Mesenchymal stem cell (in vitro differentiated cells and primary cell): Measurements from ENCODE around the gene SLC5A12.

ENCODE experiments used
- DNase-seq: peaks from one replicate; pipeline ENCODE4 v3.0.0-alpha.2; 2013
- H2AFZ ChIP-seq: one replicate; pipeline ENCODE4 v1.6.1; 2013; ENCODE audit warnings: low read depth, mild to moderate bottlenecking, control low read depth, inconsistent platforms, low read length, moderate library complexity
- H2AK5ac ChIP-seq: 2 replicates; pipeline ENCODE4 v1.6.1; 2013; ENCODE audit warnings: low read length, moderate library complexity, mild to moderate bottlenecking, inconsistent platforms; ENCODE audit not compliant: severe bottlenecking
- H2BK120ac ChIP-seq: one replicate; pipeline ENCODE4 v1.6.1; 2013; ENCODE audit warnings: low read depth, mild to moderate bottlenecking, inconsistent platforms, low read length, moderate library complexity
- H2BK12ac ChIP-seq, 2 experiments: one replicate each; pipeline ENCODE4 v1.6.1; 2013; ENCODE audit warnings: inconsistent platforms in 2 of 2, low read length in 2 of 2, mild to moderate bottlenecking in 2 of 2, moderate library complexity in 2 of 2, control low read depth in 1 of 2
- H2BK15ac ChIP-seq: one replicate; pipeline ENCODE4 v1.6.1; 2013; ENCODE audit warnings: mild to moderate bottlenecking, low read depth, inconsistent platforms; ENCODE audit not compliant: poor library complexity, severe bottlenecking
- H2BK5ac ChIP-seq: 2 replicates; pipeline ENCODE4 v1.6.1; 2013; ENCODE audit warnings: low read depth, mild to moderate bottlenecking, low read length, control low read depth, inconsistent platforms; ENCODE audit not compliant: poor library complexity, severe bottlenecking
- H3K14ac ChIP-seq, 2 experiments: one replicate each; pipeline ENCODE4 v1.6.1; 2013; ENCODE audit warnings: inconsistent platforms in 2 of 2, low read length in 2 of 2, control low read depth in 1 of 2, mild to moderate bottlenecking in 1 of 2, moderate library complexity in 1 of 2
- H3K18ac ChIP-seq, 2 experiments: one replicate each; pipeline ENCODE4 v1.6.1; 2013; ENCODE audit warnings: inconsistent platforms in 2 of 2, low read length in 2 of 2, control low read depth in 1 of 2, low read depth in 1 of 2, mild to moderate bottlenecking in 1 of 2
- H3K23ac ChIP-seq, 2 experiments: one replicate each; pipeline ENCODE4 v1.6.1; 2013; ENCODE audit warnings: inconsistent platforms in 2 of 2, low read length in 2 of 2, mild to moderate bottlenecking in 2 of 2, moderate library complexity in 2 of 2, control low read depth in 1 of 2
- H3K27ac ChIP-seq: 2 replicates; pipeline ENCODE4 v1.5.1; 2013; ENCODE audit warnings: mild to moderate bottlenecking, moderate library complexity, low read length, control low read depth, inconsistent platforms; ENCODE audit not compliant: poor library complexity, severe bottlenecking
- H3K27me3 ChIP-seq, 2 experiments: 2 replicates each; pipeline versions ENCODE4 v1.6.1 to v1.7.0; 2013; ENCODE audit warnings: low read length in 2 of 2, mild to moderate bottlenecking in 2 of 2, moderate library complexity in 2 of 2, control low read depth in 1 of 2, inconsistent platforms in 1 of 2; ENCODE audit not compliant: control insufficient read depth in 1 of 2, insufficient read depth in 1 of 2
- H3K36me3 ChIP-seq, 2 experiments: 2 replicates each; pipeline versions ENCODE4 v1.6.1 to v1.7.0; 2013; ENCODE audit warnings: low read length in 2 of 2, control low read depth in 1 of 2, inconsistent platforms in 1 of 2, low read depth in 1 of 2, mild to moderate bottlenecking in 1 of 2; ENCODE audit not compliant: insufficient read depth in 2 of 2, control insufficient read depth in 1 of 2
- H3K4ac ChIP-seq, 2 experiments: one replicate each; pipeline ENCODE4 v1.6.1; 2013; ENCODE audit warnings: inconsistent platforms in 2 of 2, low read length in 2 of 2, mild to moderate bottlenecking in 2 of 2, moderate library complexity in 2 of 2, control low read depth in 1 of 2, low read depth in 1 of 2
- H3K4me1 ChIP-seq: 2 replicates; pipeline ENCODE4 v1.6.1; 2013; ENCODE audit warnings: low read depth, low read length, control low read depth; ENCODE audit not compliant: control insufficient read depth, insufficient read depth
- H3K4me2 ChIP-seq: 2 replicates; pipeline ENCODE4 v1.6.1; 2013; ENCODE audit warnings: low read length, mild to moderate bottlenecking, inconsistent platforms; ENCODE audit not compliant: poor library complexity, severe bottlenecking
- H3K4me3 ChIP-seq, 2 experiments: 2 replicates each; pipeline versions ENCODE4 v1.5.1 to v1.7.0; 2013; ENCODE audit warnings: low read length in 2 of 2, mild to moderate bottlenecking in 2 of 2, control low read depth in 1 of 2, low read depth in 1 of 2; ENCODE audit not compliant: insufficient read depth in 1 of 2
- H3K79me1 ChIP-seq: replicated peaks from 2 replicates; pipeline ENCODE4 v1.6.1; 2013; ENCODE audit warnings: mild to moderate bottlenecking, control low read depth, low read length, inconsistent platforms; ENCODE audit not compliant: poor library complexity, severe bottlenecking
- H3K9ac ChIP-seq: 2 replicates; pipeline ENCODE4 v1.7.0; 2013; ENCODE audit warnings: mild to moderate bottlenecking, low read length, moderate library complexity
- H3K9me3 ChIP-seq: 2 replicates; pipeline ENCODE4 v1.7.0; 2013; ENCODE audit warnings: mild to moderate bottlenecking, low read length; ENCODE audit not compliant: control insufficient read depth
- H4K8ac ChIP-seq: one replicate; pipeline ENCODE4 v1.6.1; 2013; ENCODE audit warnings: inconsistent platforms, mild to moderate bottlenecking, low read length, moderate library complexity
- H4K91ac ChIP-seq: one replicate; pipeline ENCODE4 v1.6.1; 2013; ENCODE audit warnings: mild to moderate bottlenecking, low read length, inconsistent platforms
- WGBS: methylation state at CpG from one replicate; pipeline ENCODE4 v1.1.7; 2013; ENCODE audit warnings: mixed read lengths; 5-methylcytosine and 5-hydroxymethylcytosine counted together

The SLC5A12 gene

GRCh38 chr11:26706181-26706580 lies 15.7 kb downstream of the SLC5A12 start:
- Histone ChIP-seq H3K23ac (no peak overlapping the region), H4K91ac (no peak overlapping the region), H3K36me3 (no peaks in the 10 kb centered on the region), H3K4me2 (no peak overlapping the region), H3K27me3 (no peaks in the 10 kb centered on the region), H4K8ac (no peak overlapping the region), H3K27ac (no peak overlapping the region), H2BK12ac (no peak overlapping the region), H3K4me1 (no peaks in the 10 kb centered on the region), H2BK5ac (no peak overlapping the region), H2AFZ (no peak overlapping the region), H3K4ac (no peak overlapping the region), H3K14ac (no peak overlapping the region), H3K4me3 (no peak overlapping the region), H3K79me1 (no peaks in the 10 kb centered on the region), H3K18ac (no peak overlapping the region), H2BK15ac (no peak overlapping the region), H2BK120ac (no peak overlapping the region), H3K9ac (no peak overlapping the region), H3K9me3 (no peaks in the 10 kb centered on the region), H2AK5ac (no peak overlapping the region)
- DNase-seq, result no peak
- WGBS, result 92% methylated on average over 1 of the region's 1 CpG

- Histone ChIP-seq H4K91ac (no peak overlapping the region), H3K4me1 (no peaks in the 10 kb centered on the region), H3K4me3 (no peak overlapping the region), H3K4me2 (no peak overlapping the region), H2BK12ac (no peak overlapping the region), H3K9ac (no peak overlapping the region), H2BK15ac (no peak overlapping the region), H3K14ac (no peak overlapping the region), H2AK5ac (no peak overlapping the region), H3K27ac (no peak overlapping the region), H3K9me3 (no peaks in the 10 kb centered on the region), H3K18ac (no peak overlapping the region), H2AFZ (no peak overlapping the region), H3K4ac (no peak overlapping the region), H3K36me3 (no peaks in the 10 kb centered on the region), H2BK120ac (no peak overlapping the region), H3K27me3 (no peaks in the 10 kb centered on the region), H3K79me1 (no peaks in the 10 kb centered on the region), H4K8ac (no peak overlapping the region), H2BK5ac (no peak overlapping the region), H3K23ac (no peak overlapping the region)
- WGBS, result 85% methylated on average over 1 of the region's 1 CpG
- DNase-seq, result peak; percentile 23
These were observed 17.6 kb downstream of the SLC5A12 start for GRCh38 chr11:26704249-26704648.

GRCh38 chr11:26703411-26704191 lies 18.3 kb downstream of the SLC5A12 start:
- H3K4me1 ChIP-seq, result no peaks in the 10 kb centered on the region
- no peak overlapping the region for H3K18ac ChIP-seq
- no peaks in the 10 kb centered on the region for H3K79me1 ChIP-seq
- no peaks in the 10 kb centered on the region for H3K36me3 ChIP-seq
- H2AK5ac ChIP-seq, result no peak overlapping the region
- H3K27me3 ChIP-seq, result no peaks in the 10 kb centered on the region
- no peak overlapping the region for H3K27ac ChIP-seq
- no peak overlapping the region for H2BK15ac ChIP-seq
- no peak overlapping the region for H2BK12ac ChIP-seq
- no peak overlapping the region for H3K4me2 ChIP-seq
- H3K4ac ChIP-seq, result no peak overlapping the region
- no peak overlapping the region for H3K14ac ChIP-seq
- H3K23ac ChIP-seq, result no peak overlapping the region
- no peak overlapping the region for H3K9ac ChIP-seq
- no peak overlapping the region for H2AFZ ChIP-seq
- no peak overlapping the region for H2BK5ac ChIP-seq
- no peaks in the 10 kb centered on the region for H3K9me3 ChIP-seq
- no peak overlapping the region for H2BK120ac ChIP-seq
- WGBS, result 80% methylated on average over 5 of the region's 5 CpGs
- DNase-seq, result peak; percentile 41
- H4K8ac ChIP-seq, result no peak overlapping the region
- H3K4me3 ChIP-seq, result no peak overlapping the region
- no peak overlapping the region for H4K91ac ChIP-seq

- Histone ChIP-seq H3K4me1 (no peaks in the 10 kb centered on the region), H4K8ac (no peak overlapping the region), H3K27me3 (no peaks in the 10 kb centered on the region), H2AK5ac (no peak overlapping the region), H3K4ac (no peak overlapping the region), H2BK120ac (no peak overlapping the region), H3K27ac (no peak overlapping the region), H2AFZ (no peak overlapping the region), H3K79me1 (no peaks in the 10 kb centered on the region), H3K9me3 (no peaks in the 10 kb centered on the region), H3K4me2 (no peak overlapping the region), H3K9ac (no peak overlapping the region), H3K18ac (no peak overlapping the region), H3K14ac (no peak overlapping the region), H2BK12ac (no peak overlapping the region), H2BK5ac (no peak overlapping the region), H2BK15ac (no peak overlapping the region), H3K36me3 (no peaks in the 10 kb centered on the region), H3K4me3 (no peak overlapping the region), H4K91ac (no peak overlapping the region), H3K23ac (no peak overlapping the region)
- DNase-seq, result peak; percentile 14
These were observed 19.5 kb downstream of the SLC5A12 start for GRCh38 chr11:26702406-26702805.
